Effector CD8-positive, alpha-beta T cell (primary cell): Measurements from ENCODE around the gene TTBK2.

Source experiments
- DNase-seq: peaks from one replicate; lab custom pipeline; 2025; lab: John Stamatoyannopoulos, UW

The TTBK2 gene

DNA sequence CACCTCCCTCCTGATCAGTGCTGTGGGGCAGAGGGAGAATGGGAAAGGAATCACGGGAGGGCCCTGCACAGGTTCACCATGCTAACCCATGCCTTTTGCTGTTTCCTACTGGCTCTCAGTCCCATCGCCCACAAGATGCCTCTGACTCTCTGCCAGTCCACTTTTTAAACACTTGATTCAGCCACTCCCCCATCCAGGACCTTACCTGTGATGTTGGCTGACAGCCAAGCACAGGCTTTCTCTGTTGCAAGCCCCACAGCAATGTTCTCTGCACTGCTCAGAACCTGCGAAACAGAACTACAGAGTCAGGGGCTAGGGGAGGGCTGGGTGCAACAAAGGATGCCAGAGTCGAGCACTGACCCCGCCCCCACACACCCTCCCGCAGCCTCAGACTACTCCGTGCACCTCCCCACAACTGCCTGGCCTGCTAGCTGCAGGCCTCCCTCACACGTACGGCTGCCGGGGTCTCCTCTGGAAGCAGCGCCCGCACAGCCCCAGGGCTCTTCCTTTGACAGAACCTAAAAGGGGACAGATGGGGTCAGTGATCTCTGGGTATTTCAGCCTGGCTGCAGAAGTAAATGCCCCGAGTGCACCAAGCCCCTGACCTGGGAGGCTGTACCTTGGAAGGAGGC lies 192.7 kb downstream of the TTBK2 start:
- no peak for DNase-seq

DNA sequence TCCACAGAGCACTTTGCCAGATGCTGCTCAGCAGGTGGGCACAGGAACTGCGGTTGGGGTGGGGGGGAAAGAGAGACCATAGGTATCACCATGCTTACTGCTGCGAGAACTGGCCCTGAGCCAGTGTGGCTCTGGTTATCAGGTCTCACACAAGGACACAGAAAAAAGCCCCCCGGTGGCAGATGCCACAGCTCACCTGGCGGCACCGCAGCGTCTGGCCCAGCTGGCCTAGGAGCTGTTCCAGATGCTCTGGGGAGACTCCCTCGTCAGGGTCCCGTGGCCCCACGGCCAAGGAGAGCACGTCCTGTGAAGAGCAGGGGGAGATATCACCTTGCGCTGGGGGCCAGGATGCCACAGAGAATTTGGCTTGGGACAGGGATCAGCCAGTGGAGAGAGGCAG lies 194.5 kb downstream of the TTBK2 start:
- no peak for DNase-seq

DNA sequence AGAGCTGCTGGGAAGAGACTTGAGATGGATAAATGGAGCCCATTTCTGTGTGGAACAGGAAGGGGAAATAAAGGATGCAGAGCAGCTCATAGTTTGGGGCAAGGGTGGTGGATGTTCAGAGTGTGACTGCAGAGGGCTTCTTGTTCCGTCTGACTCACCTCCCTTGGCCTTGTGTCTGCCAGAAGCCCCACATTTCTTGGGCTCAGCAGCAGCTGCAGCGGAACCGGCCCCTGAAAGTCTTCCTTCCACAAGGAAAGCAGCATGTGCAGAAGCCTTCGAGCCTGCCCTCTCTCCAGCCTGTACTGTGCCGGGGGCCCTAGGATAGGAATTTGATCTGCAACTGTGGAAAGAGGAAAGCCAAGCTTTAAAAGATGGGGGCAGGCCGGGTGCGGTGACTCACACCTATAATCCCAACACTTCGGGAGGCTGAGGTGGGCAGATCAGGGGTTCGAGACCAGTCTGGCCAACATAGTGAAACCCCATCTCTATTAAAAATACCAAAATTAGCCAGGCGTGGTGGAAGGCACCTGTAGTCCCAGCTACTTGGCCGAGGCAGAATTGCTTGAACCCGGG lies 195.2 kb downstream of the TTBK2 start:
- no peak for DNase-seq

DNA sequence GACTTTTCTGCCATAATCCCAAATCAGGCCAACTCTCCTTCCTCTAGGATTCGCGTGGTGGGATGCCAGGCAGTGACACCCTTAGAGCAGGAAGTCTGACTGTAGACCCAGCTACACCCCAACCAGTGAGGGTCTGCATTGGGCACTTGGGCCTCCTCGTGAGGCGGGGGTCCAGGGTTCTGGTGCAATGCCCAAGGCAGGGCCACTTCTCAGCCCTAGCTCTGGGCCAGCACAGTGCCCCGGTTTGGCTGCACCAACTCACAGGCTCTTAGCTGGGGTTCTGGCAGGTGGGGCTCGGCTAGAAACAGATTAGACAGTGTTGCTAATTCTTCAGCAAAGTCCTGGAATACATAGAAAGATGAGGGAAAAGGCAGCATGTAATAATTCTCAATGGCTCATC lies 196.3 kb downstream of the TTBK2 start:
- DNase-seq: no peak

DNA sequence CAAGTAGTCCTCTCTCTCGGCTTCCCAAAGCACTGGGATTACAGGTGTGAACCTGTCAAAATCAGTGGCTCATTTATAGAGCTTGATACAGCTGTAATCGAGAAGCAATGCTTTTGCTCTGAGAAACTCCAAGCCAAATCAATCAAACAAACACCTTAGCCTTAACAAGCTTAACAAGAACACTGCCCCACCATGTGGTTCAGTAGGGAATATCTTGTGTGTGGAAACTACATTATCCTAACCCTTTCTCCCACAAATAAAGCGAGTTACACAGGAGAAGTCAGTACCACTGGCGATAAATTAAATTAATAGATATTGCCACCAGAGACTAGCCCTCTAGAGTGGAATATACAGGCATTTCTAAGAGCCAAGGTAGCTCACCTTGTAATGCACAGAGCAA lies 197.5 kb downstream of the TTBK2 start:
- DNase-seq: no peak

DNA sequence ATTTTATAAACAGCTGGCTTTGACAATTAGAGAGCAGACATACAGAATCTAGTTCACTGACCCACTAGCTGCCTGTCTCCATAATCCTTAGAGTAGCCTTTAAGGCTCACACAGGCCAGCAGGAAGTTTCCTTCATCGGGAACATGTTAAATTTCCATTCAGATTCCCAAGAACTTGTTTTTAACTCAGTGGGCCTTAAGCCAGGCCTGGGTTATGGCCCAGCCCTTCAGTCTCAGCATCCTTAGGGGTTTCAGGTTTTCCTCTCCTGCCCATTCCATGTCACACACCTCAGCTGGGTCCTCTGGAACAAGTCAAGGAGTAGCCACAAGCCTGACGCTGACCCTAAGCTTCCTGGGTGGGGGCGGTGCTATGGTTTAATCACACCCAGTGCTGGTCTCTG lies 198.7 kb downstream of the TTBK2 start:
- no peak for DNase-seq

DNA sequence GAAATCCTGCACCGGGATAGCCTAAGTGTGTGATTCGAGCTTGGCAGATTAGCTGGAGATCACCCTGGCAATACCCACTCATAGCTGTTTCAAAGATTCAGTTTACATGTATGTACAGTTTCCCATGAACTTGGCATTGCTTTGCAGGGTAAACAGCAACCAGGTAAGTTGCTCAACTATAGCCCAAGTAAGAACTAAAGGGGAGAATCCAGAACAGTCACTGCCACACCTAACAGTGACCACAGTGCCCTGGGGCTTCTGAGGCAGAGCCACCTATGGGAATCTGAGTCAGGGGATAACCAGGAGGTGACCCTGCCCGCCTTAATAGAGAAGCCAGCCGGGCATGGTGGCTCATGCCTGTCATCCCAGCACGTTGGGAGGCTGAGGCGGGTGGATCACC lies 199.6 kb downstream of the TTBK2 start:
- DNase-seq: no peak

DNA sequence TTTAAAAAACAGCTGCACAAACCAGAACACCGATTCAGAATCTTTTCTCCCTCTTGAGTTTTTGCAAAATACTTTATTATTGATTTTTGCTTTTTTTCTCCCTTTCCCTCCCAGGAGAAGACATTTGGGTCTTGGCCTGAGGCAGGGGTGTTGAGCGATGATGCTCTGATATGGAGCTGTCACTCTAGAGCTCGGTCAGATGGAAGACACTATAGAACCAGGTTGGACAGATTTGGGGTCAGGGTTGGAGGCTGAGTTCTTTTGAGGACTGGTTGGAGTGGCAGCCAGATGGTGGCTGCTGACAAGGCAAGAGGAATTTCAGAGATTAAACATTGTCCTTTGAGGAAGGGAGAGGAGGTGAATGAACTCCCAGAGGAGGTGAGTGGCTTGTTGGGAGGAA lies 200.5 kb downstream of the TTBK2 start:
- no peak for DNase-seq

DNA sequence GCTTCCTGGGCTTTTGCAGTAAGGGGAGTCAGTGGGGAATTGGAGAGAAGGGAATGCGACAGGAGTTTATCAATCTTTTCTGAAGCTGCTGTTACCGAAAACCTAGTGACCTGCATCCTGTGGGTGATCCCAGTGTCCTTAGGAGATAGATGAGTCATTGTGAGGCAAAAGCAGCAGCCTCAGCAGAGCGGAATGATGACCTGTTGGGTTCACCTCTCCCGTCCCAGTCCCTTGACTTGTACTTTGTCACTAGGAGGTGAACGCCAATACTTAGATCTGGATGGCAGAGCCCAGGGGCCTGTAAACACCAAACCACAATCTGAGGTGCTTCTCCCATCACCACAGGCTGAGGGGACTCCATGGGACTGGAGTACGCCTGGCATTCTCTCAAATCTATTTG lies 201.5 kb downstream of the TTBK2 start:
- DNase-seq: no peak

DNA sequence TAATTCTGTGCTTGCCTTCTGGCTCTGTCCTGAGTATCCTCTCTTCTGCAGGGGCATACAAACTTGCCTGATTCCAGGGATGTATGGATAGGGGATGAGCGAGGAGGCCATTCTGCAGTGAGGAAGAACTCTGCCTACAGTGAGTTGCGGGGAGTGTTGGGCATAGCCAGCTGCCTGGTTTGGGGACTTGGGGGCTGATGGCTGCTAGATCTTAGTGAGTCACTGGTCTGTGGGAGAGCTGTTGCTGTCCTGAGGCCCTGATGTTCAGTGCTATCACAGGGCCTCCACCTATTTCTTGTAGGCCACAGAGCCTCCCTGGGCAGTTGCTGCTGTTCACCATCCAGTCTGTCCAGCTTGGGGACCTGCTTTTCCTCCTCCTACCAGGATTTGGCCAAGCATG lies 204.0 kb downstream of the TTBK2 start:
- no peak for DNase-seq

DNA sequence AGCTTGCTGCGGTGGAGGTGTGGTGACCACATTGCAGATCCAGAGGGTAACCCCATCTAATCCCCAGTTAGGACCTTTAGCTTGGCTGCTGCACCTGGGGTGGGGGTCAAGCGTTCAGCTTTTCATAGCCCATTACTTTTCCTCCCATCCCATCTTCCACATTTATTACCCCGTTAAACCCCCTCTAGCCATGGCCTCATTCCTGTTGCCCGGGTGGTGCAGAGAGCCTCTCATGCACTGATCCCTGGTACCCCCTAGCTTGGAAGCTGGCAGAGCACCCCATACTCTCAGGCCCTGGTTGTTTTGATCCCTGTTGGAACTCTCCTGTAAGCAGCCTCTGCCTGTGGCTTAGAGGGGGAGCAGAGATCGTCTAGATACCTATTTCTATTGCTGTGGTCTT lies 204.5 kb downstream of the TTBK2 start:
- DNase-seq: no peak

DNA sequence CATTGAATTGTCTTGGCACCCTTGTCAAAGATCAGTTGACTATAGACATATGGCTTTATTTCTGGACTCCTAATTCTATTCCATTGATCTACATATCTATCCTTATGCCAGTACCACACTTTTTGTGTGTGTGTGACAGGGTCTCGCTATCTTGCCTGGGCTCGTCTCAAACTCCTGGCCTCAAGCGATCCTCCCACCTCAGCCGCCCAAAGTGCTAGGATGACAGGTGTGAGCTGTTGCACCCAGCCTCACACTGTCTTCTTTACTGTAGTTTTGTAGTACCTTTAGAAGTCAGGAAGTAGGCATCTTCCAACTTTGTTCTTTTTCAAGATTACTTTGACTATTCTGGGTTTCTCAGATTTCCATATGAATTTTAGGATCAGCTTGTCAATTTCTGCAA lies 208.0 kb downstream of the TTBK2 start:
- DNase-seq: no peak

DNA sequence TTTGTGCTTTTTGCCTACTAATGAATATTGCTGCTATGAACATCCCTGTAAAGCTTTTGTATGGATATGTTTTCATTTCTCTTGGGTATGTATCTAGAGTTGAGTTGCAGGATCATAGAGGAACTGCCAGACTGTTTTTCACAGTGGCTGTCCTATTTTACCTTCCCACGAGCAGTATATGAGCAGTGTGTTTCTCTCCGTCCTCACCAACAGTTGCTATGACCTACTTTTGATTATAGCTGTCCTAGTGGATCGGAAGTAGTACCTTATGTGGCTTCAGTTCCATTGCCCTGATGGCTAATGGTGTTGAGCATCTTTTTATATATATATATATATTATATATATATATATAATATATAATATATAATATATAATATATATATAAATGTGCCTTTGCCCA lies 208.8 kb downstream of the TTBK2 start:
- no peak for DNase-seq

DNA sequence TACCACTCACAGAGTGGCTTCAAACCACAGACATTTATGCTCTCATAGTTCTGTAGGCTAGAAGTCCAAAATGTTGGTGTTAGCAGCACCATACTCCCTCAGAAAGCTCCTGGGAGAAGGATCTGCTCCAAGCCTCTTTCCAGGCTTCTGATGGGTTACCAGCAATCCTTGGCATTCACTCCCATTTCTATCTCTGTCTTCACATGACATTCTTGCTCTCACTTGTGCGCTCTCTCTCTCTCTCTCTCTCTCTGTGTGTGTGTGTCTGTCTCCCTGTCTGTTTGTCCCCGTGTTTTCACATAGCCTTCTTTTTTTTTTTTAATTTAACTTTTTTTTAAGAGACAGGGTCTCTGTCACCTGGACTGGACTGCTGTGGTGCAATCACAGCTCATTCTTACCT lies 209.9 kb downstream of the TTBK2 start:
- DNase-seq: no peak

DNA sequence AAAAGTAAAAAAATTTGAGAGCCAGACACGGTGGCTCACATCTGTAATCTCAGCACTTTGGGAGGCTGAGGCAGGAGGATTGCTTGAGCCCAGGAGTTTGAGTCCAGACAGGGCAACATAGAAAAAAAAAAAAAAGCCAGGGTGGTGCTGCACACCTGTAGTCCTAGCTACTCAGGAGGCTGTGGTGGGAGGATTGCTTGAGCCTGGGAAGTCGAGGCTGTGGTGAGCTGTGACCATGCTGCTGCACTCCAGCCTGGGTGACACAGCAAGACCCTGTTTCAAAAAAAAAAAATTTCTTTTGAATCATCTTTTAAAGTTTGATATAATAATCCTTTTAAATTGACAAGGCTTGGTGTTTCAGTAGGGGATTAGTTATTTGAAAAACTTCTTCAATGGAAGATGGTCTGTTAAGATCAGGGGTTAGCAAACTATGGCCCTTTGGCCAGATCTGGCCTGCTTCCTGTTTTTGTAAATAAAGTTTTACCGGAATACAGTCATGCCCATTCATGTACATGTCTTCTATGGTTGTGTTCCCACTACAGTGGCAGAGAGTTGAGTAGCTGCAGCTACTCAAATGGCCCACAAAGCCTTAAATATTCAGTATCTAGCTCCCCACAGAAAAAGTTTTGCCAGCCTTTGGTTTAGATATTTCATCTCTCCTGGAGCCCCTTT lies 212.6 kb downstream of the TTBK2 start:
- DNase-seq: no peak

DNA sequence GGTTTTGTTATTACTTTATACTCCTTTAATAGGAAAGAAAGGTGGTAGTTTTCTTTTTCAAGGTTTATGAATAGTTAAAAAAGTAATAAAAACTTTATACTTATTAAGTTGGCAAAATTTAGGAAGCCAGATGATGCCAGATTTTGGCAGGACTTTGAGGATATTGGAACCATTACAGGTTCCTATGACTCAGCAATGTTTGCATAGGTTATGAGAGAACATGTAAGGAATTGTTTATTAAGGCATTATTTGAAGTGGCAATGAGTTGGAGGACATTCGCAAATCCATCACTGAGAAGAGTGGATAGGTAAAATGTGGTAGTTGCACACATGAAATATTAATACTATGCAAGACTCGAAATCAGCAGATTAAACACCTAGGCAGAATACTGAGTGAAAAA lies 213.5 kb downstream of the TTBK2 start:
- DNase-seq: no peak

DNA sequence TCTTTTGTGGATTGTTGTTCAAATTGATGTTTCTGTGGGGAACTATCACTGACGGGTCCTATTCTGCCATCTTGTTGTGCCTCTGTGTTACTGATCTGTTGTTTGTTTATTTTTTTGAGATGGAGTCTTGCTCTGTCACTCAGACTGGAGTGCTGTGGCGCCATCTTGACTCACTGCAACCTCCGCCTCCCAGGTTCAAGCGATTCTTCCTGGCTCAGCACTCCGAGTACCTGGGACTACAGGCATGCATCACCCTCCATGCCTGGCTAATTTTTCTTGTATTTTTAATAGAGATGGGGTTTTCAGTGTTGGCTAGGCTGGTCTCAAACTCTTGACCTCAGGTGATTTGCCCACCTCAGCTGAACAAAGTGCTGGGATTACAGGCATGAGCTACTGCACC lies 215.2 kb downstream of the TTBK2 start:
- DNase-seq: no peak

DNA sequence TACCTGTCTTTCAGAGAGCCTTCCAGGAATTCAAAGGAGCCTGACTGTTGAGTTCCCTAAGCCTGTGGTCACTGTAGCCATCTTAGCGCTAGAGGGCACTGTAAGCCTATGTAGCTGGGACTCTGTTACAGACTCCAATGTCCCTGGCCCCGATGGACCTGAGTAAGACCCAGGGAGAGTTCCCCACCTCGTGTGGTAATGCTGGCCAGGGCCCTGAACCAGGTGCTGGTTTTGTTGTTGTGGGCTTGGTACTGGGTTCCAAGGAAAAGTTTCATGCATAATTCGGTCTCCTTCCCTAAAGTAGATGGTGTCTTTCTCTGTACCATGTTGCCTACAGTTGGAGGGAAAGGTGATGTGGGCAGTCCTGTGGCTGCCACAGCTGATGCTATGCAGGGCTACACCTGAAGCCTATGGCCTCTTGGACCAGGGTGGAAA lies 216.1 kb downstream of the TTBK2 start:
- DNase-seq: peak; percentile 27

DNA sequence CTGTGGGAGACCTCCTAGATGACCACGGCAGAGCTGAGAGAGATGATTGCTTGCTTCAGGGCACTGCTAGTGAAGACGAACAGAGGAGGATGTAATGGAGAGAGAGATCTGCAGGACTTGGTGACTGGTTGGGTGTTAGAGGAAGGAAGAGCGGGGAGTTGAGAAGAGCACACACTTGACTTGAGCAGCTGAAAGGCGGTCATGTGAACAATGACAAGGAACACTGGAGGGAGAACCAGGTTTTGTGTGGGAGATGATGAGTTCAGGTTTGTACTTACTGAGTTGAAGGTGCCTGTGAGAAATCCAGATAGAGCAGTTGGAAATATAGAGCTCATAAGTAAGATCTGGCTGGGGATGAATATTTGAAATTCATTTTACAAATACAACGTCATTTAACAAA lies 224.0 kb downstream of the TTBK2 start:
- no peak for DNase-seq

DNA sequence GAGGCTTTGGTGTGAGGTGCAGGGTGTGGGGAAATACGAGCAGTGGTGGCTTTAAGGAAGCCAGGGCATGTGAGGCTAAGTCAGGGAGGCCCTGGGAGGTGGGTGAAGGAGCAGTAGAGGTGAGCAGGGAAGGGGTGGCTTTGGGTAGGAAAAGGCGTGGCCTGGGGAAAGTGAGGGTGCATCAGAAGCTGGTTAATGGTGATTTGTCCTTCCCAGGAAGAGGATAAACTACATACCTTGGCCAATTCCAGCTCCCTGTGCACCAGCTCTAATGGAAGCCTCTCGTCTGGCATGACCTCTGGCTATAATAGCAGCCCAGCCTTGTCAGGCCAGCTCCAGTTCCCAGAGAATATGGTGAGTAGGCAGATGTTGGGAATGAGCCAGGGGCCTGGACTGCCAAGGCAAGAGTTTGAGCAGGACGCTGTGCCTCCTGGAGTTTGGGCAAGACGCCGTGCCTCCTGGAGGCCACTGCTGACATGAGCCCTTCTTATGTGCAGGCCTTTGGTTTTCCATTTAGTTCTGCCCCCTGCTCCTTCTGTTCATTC lies 225.0 kb downstream of the TTBK2 start:
- no peak for DNase-seq

DNA sequence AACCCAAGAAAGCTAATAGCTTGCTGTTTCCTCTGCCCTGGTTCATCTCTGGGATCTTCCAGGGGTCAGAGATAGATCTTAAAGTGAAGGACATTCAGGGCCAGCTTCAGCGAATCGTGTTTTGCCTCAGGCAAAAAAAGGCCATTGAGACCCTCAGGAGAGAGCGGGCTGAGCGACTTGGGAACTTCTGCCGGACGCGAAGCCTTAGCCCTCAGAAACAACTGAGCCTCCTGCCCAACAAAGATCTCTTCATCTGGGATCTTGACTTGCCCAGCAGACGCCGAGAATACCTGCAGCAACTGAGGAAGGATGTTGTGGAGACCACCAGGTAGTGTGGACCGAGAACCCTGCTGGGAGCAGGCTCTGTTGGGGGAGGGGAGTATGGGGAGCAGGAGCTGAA lies 226.2 kb downstream of the TTBK2 start:
- no peak for DNase-seq

DNA sequence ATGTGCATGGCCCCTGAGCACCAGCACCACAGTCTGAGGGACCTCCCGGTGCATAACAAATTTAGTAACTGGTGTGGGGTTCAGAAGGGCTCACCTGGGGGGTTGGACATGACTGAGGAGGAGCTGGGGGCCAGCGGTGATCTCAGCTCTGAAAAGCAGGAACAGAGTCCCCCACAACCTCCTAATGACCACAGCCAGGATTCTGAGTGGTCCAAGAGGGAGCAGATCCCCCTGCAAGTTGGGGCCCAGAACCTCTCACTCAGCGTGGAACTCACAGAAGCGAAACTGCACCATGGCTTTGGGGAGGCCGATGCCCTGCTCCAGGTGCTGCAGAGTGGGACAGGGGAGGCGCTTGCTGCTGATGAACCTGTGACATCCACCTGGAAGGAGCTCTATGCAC lies 226.6 kb downstream of the TTBK2 start:
- DNase-seq: no peak

DNA sequence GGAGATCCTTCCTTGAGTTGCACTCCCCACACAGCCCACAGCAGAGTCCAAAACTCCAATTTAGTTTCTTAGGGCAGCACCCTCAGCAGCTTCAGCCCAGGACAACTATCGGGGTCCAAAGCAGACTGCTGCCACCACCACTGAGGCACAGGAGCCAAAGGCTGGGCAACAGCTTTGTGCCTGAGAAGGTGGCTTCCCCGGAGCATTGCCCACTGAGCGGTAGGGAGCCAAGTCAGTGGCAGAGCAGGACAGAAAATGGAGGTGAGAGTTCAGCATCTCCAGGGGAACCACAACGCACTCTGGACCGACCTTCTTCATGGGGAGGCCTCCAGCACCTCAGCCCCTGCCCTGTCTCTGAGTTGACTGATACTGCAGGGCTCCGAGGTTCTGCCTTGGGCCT lies 227.1 kb downstream of the TTBK2 start:
- DNase-seq: no peak

DNA sequence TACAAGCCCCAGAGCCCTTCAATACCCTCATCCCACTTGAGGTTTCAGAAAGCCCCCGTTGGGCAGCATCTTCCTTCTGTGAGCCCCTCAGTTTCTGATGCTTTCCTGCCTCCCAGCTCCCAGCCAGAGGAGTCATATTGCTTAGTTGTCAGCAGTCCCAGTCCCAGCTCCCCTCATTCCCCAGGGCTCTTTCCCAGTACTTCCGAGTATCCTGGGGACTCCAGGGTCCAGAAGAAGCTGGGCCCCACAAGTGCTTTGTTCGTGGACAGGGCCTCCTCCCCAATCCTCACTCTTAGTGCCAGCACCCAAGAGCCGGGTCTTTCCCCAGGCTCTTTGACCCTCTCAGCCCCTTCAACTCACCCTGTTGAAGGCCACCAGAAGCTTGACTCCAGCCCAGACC lies 227.6 kb downstream of the TTBK2 start:
- no peak for DNase-seq
